GF-D8 (cell line): ENCODE measurements around the gene NPM1.
"Not testable (repeated sequence)": the region's sequence is repeated elsewhere in the genome, so short reads cannot be mapped to it uniquely, and the experiment has no call there.

Source experiments
- DNase-seq: peaks from one replicate; lab custom pipeline; 2025; lab: John Stamatoyannopoulos, UW

Gene NPM1

GRCh38 chr5:171386006-171386671 is 1.5 kb upstream of the NPM1 start:
- no peak for DNase-seq

DNA sequence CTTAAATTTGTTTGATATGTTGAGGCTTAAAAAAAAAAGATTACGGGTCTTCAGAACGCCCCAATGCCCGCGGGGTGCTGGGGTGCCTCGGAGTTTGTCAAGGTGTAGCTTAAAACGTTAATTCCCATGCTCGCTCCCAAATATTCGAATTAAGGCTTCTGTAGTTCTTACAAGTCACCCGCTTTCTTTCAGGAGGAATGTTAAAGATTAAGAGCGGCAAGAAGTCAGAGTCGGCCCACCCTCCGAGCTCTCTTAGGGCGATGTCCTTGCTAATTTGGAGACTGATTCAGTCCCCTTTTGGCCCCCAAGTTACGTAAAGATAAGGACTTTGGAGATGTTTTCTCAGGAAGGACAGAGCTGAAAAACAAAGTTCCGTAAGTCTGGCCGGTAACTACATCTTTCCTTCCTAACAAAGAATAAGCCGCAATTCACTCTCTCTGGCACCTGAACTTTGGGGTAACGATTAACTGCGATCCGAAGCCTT is 746 bp upstream of the NPM1 start:
- DNase-seq, result no peak

GRCh38 chr5:171387970-171388815 is 544 bp downstream of the NPM1 start:
- no peak for DNase-seq

DNA sequence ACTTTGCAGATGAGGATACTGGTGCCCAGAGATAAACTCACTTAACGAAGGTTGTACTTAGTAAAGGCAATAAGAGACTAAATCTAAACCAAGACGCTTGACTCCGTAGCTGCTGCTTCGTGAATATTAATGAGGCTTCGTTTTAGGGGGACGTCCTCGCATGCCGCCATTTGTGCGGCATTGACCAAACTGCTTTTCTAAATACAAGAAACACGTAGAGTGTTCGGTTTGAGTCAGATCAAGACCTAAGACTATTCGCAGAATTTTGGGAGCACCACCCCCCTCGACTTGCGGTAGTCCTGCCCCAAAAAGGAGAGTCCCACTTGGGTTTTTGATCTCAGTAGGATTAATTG is 1.1 kb downstream of the NPM1 start:
- DNase-seq, result no peak

DNA sequence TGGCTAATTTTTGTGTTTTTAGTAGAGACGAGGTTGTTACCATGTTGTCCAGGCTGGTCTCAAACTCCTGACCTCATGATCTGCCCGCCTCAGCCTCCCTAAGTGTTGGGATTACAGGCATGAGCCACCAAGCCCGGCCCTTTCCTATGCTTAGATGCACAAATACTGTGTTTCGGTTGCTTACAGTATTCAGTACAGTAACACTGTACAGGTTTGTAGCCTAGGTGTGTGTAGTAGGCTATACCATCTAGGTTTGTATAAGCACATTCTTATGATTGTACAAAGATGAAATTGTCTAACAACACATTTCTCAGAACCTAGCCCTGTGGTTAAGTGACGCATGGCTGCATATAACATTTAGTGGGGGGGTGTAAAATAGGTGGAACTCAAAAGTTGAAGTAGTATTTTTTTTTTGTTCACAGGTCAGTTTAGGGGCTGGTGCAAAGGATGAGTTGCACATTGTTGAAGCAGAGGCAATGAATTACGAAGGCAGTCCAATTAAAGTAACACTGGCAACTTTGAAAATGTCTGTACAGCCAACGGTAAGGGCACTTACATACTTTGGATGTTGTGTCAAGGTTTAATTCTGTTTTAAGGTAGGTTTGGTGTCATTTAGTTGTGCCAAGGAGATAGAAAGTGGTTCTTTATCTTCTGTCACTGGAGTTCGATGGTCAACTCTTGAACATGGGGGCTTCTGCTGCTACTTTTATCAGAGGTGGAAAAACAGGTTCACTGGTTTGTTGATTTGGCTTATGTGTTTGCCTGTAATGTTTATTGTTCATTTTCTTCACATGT is 3.4 kb downstream of the NPM1 start:
- no peak for DNase-seq

DNA sequence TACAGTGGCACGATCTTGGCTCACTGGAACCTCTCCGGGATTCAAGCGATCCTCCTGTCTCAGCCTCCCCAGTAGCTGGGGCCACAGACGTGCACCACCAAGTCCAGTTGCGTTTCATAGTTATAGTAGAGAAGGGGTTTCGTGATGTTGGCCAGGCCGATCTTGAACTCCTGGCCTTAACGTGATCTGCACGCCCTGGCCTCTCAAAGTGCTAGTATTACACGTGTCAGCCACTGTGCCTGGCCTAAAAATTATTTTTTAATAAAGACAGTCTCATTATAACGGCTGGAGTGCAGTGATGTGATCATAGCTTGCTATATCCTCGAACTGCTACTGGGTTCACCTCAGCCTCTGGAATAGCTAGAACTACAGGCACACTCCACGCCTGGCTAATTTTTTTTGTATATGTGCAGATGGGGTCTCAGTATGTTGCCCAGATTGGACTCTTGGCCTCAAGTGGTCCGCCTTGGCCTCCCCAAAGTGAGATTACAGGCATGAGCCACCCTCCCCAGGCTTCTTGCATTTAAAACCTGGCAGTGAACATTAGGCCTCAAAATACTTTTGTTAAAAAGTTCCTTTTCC is 4.4 kb downstream of the NPM1 start:
- DNase-seq, result no peak

GRCh38 chr5:171392585-171393159 is 5.0 kb downstream of the NPM1 start:
- no peak for DNase-seq

- DNase-seq, result no peak
Observed at GRCh38 chr5:171395042-171395441, 7.4 kb downstream of the NPM1 start.

GRCh38 chr5:171396583-171396982 is 8.9 kb downstream of the NPM1 start:
- DNase-seq, result not testable (repeated sequence)

DNA sequence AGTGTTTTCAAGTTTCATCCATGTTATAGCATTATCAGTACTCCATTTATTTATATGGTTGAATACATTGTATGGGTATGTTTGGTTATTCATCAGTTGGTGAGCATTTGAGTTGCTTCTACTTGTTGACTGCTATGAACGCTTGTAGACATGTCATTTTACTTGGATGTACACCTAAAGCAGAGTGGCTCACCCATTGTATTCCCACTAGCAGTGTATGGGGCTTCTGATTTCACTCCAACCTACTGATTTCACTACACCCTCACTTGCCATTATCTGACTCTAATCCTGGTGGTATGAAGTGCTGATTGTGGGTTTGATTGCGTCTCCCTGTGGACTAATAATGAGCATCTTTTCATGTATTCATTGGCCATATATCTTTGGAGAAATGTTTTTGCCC is 9.5 kb downstream of the NPM1 start:
- no peak for DNase-seq

GRCh38 chr5:171397599-171397998 is 9.9 kb downstream of the NPM1 start:
- DNase-seq, result no peak

DNA sequence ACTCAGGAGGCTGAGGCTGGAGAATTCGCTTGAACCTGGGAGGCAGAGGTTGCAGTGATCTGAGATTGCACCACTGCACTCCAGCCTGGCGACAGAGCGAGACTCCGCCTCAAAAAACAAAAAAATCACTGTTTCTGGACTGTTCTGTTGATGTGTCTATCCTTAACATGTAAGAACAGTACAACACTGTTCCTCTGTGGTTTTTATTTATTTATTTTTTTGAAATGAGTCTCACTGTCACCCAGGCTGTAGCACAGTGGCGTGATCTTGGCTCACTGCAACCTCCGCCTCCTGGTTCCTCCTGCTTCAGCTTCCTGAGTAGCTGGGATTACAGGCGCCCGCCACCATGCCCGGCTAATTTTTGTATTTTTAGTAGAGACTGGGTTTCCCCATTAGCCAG is 11.0 kb downstream of the NPM1 start:
- DNase-seq, result not testable (repeated sequence)

GRCh38 chr5:171400169-171400568 is 12.5 kb downstream of the NPM1 start:
- DNase-seq, result no peak

DNA sequence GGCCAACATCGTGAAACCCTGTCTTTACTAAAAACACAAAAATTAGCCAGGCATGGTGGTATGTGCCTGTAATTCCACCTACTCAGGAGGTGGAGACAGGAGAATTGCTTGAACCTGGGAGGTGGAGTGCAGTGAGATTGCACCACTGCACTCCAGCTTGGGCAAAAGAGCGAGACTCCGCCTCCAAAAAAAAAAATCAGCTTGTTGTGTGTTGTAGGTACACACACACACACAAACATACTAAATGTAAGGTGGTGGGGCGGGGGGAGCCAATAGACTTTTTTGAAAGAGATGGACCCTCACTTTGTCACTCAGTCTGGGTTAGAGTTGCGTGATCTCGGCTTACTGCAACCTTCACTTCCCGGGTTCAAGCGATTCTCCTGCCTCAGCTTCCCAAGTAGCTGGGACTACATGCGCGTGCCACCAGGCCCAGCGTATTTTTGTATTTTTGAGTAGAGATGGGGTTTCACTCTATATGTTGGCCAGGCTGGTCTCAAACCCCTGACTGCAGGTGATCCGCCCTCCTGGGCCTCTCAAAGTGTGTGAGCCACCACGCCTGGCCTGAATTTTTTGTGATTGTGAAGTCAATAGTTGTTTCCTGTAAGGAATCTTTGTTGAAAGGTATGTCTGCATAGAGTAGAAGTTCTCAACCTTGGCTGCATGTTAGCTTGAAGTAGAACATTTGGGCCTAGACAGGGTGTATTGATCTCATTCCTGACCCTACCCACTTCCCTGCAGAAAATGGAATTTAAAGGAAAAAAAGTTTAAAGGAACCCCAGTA is 13.7 kb downstream of the NPM1 start:
- no peak for DNase-seq

GRCh38 chr5:171402751-171403150 is 15.1 kb downstream of the NPM1 start:
- DNase-seq, result not testable (repeated sequence)

- DNase-seq, result no peak
Observed at GRCh38 chr5:171405615-171406014, 18.0 kb downstream of the NPM1 start.

DNA sequence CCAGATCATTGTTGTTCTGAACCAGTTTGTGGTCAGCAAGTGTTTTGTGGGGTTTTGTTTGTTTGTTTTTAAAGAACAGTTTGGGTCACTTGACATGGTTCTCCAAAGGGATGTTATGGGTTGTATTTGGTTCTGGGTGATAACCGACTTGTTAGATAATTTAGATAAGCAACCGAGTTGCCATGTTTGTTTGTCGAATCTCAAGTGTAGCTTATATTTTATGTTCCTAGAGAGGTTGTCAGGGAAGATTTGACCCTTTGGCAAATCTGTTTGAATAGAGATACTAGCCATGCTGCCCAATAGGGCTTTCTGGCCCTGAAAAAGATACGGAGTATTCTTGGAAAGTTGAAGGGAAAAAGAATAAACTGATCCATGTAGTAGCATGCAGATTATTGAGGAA is 19.6 kb downstream of the NPM1 start:
- DNase-seq, result no peak

GRCh38 chr5:171409164-171410136 is 21.8 kb downstream of the NPM1 start:
- DNase-seq, result no peak

DNA sequence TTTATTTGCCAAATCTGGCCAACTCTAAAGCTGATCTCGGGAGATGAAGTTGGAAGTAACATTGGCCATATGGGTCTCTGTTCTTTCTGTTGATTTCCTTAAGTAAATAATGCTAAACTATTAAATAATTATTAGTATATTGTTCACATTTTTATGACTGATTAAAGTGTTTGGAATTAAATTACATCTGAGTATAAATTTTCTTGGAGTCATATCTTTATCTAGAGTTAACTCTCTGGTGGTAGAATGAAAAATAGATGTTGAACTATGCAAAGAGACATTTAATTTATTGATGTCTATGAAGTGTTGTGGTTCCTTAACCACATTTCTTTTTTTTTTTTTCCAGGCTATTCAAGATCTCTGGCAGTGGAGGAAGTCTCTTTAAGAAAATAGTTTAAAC is 22.5 kb downstream of the NPM1 start:
- no peak for DNase-seq

GRCh38 chr5:171412186-171412585 is 24.5 kb downstream of the NPM1 start:
- DNase-seq, result no peak
